BJ (cell line): ENCODE data around the gene DNER. TPM values are rescaled to one million over a fixed set of nuclear protein-coding genes. Genes with fewer than 3 reads are reported as not detected.

Experiments used
- CTCF ChIA-PET: fragments of 350-600 bp; formaldehyde crosslinking; extraction: SDS; loops from one replicate; lab custom pipeline; 2021; ENCODE audit warnings: antibody characterized with exemption, inconsistent platforms; lab: Yijun Ruan, JAX
- POLR2A ChIA-PET: fragments of 300-600 bp; sonication (Branson Sonifier 250); formaldehyde crosslinking; extraction: SDS; loops from one replicate; lab custom pipeline; 2021; ENCODE audit warnings: antibody characterized with exemption; lab: Charles Lee
- DNase-seq: peaks from one replicate; pipeline ENCODE4 v3.0.0-alpha.2; 2011; ENCODE audit warnings: low read depth
- H3K27me3 ChIP-seq: 2 replicates; pipeline ENCODE4 v1.6.0; 2011; ENCODE audit warnings: low read length; ENCODE audit not compliant: control insufficient read depth, insufficient read depth
- H3K36me3 ChIP-seq: 2 replicates; pipeline ENCODE4 v1.5.1; 2011; ENCODE audit warnings: low read length; ENCODE audit not compliant: control insufficient read depth, insufficient read depth
- H3K4me3 ChIP-seq: 2 replicates; pipeline ENCODE4 v1.5.1; 2011; ENCODE audit warnings: low read depth, mild to moderate bottlenecking, control low read depth, low read length
- polyA plus RNA-seq: library from polyadenylated mRNA; depleted of rRNA; stranded (reverse); fragments of >200 nt; gene quantifications from 2 replicates; pipeline ENCODE4 v1.2.3, GENCODE V29; 2011
- TF ChIP-seq, protein P1 (sequence below): IDR thresholded peaks from 2 replicates; pipeline ENCODE4 v1.5.1; 2011; ENCODE audit warnings: low read depth, mild to moderate bottlenecking, control low read depth, inconsistent platforms, low read length, moderate library complexity; ENCODE audit not compliant: insufficient read depth

The DNER gene
- polyA plus RNA-seq, 1 experiment = 0.02 TPM

GRCh38 chr2:229635371-229635680 is 79.0 kb downstream of the DNER start:
- POLR2A ChIA-PET = no interaction called here
- Histone ChIP-seq H3K36me3 (no peaks in the 10 kb centered on the region), H3K4me3 (no peak overlapping the region), H3K27me3 (no peaks in the 10 kb centered on the region)
- CTCF ChIA-PET = no interaction called here
- no peak for DNase-seq
- TF ChIP-seq, protein P1, sequence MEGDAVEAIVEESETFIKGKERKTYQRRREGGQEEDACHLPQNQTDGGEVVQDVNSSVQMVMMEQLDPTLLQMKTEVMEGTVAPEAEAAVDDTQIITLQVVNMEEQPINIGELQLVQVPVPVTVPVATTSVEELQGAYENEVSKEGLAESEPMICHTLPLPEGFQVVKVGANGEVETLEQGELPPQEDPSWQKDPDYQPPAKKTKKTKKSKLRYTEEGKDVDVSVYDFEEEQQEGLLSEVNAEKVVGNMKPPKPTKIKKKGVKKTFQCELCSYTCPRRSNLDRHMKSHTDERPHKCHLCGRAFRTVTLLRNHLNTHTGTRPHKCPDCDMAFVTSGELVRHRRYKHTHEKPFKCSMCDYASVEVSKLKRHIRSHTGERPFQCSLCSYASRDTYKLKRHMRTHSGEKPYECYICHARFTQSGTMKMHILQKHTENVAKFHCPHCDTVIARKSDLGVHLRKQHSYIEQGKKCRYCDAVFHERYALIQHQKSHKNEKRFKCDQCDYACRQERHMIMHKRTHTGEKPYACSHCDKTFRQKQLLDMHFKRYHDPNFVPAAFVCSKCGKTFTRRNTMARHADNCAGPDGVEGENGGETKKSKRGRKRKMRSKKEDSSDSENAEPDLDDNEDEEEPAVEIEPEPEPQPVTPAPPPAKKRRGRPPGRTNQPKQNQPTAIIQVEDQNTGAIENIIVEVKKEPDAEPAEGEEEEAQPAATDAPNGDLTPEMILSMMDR = no peak

DNA sequence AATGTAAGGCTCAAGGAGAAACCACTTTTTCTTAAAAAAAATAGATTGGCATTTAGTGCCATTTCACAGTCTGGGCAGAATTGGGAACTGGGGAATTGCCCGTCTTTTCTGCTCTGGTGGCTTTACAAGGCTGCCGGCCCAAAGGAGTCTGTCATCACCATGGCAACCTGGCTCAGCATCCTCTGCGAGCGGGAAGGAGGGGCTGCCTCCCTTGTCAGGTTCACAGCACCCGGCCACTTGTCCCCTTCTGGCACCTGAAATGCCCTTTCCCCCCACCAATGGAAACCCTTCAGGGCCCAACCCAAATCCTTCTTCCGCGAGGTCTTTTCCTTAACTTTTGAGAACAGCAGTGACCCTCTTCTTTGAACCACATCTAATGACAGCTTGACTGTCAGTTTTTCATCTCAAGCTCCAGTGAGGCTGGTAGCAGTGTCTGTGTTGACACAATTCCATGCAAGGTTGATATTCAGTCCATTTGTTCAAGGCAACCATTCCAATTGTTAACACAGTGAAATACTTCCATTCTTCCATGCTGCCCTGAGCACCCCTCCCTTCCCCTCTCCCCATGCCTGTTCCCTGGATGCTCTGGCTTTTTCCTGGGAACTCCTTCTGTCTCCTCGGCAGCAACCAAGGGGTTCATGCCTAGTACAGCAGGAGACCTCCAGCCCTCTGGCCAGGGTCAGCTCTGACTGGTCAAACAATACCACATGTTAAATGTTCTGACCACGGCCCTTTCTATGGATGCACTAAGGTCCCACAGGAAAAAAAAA is 79.6 kb downstream of the DNER start:
- POLR2A ChIA-PET = no interaction called here
- TF ChIP-seq, protein P1 = no peak
- CTCF ChIA-PET = no interaction called here

GRCh38 chr2:229633556-229633955 is 80.8 kb downstream of the DNER start:
- ChIA-PET POLR2A (no interaction called here), CTCF (no interaction called here)
- Histone ChIP-seq H3K36me3 (no peaks in the 10 kb centered on the region), H3K4me3 (no peak overlapping the region), H3K27me3 (no peaks in the 10 kb centered on the region)
- DNase-seq = no peak
- TF ChIP-seq, protein P1 = no peak

More for the DNA sequence above, 79.6 kb downstream of the DNER start:
- Histone ChIP-seq H3K4me3 (no peak overlapping the region), H3K27me3 (no peaks in the 10 kb centered on the region), H3K36me3 (no peaks in the 10 kb centered on the region)
- no peak for DNase-seq

- ChIA-PET POLR2A (no interaction called here), CTCF (no interaction called here)
- TF ChIP-seq, protein P1 = no peak
- no peaks in the 10 kb centered on the region for H3K36me3 ChIP-seq
- no peak for DNase-seq
- H3K4me3 ChIP-seq = no peak overlapping the region
- no peaks in the 10 kb centered on the region for H3K27me3 ChIP-seq
These were observed 85.3 kb downstream of the DNER start for GRCh38 chr2:229629039-229629438.

- CTCF ChIA-PET = interaction anchor here (1.0 kb wide), 1 partner anchor 10 kb away, joined by 4 read pairs; no protein-coding TSS in a partner anchor
- POLR2A ChIA-PET = no interaction called here
- DNase-seq = no peak
- no peaks in the 10 kb centered on the region for H3K27me3 ChIP-seq
- H3K4me3 ChIP-seq = no peak overlapping the region
- H3K36me3 ChIP-seq = no peaks in the 10 kb centered on the region
- TF ChIP-seq, protein P1 = no peak
These were observed 86.6 kb downstream of the DNER start for GRCh38 chr2:229627728-229628127.
